GM19099 (cell line): ENCODE results near the gene ZNF420.
A peak's percentile ranks its signal among the peaks of the same experiment; 100 is the strongest.

Source experiments
- POLR2A ChIP-seq: IDR thresholded peaks from 3 replicates; pipeline ENCODE4 v1.6.1; 2011; ENCODE audit warnings: low read depth; ENCODE audit not compliant: insufficient read length; ENCODE audit errors: extremely low read depth

The ZNF420 gene

DNA sequence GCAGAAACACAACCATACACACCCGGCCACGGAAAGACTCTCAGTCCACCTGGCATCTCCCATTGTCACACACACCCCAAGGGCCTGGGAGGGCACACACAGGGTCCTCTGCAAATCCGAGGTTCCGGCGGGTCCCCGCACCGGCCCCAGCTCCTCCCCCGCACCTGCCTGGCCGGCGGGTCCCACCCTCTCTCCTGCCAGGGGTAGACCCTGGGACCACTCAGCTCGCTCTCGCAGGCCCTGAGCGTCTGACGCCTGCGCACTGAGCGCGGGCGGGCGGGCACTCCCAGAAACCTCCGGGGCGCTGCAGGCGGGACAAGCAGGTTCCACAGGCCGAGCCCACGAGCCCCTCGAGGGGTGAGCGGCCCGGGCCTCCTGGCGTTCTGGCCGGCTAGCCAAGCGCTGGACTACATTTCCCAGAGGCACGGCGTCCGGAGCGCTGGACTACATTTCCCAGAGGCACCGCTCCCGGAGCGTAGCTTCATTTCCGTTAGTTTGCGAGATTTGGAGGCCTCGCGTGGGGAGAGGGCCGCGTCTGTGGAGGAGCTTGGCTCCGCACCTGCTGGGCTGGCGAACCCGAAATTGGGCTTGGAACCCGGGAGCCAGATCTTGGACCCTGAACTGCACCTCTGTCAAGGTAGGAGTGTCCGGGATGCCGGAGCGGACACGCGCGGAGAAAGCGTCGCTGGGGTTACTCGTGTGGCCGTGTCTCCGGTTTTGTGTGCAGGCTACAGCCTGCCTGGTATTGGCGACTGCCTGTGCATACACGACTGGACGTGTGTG lies at the start of gene ZNF420:
TSS of gene ZNF420 (plus strand) at position 500 of the 783 bp plus-strand sequence. CDS start 10,686 bp downstream, outside the sequence.
- TF ChIP-seq POLR2A: peak; percentile 67

- TF ChIP-seq POLR2A: no peak
Observed at GRCh38 chr19:37045140-37045539, 33.1 kb upstream of the ZNF420 start.

GRCh38 chr19:37055330-37055729 lies 22.9 kb upstream of the ZNF420 start:
- no peak for TF ChIP-seq POLR2A

- no peak for TF ChIP-seq POLR2A
Observed at GRCh38 chr19:37056776-37057175, 21.5 kb upstream of the ZNF420 start.

DNA sequence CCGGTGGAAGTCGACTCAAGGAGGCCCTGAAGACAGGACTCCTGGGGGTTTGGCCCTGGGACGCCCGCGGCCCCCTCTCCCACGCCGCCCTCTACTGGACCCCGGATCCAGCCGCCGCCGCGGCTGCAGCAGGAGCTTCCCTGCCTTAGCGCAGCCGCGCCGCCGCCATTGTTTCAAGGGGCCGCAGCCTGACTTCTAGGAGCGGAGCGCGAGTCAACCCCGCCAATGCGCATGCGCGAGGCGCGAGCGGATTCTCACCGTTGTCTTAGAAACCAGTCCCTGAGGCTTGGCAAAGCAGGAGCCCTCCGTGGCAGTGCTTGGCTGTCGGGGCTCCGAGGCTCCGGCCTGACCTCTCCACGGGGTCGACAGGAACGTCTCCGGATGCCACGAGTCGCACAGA lies 19.1 kb upstream of the ZNF420 start:
- no peak for TF ChIP-seq POLR2A

- no peak for TF ChIP-seq POLR2A
Observed at GRCh38 chr19:37074111-37074510, 4.1 kb upstream of the ZNF420 start.

- TF ChIP-seq POLR2A: no peak
Observed at GRCh38 chr19:37074819-37075362, 3.3 kb upstream of the ZNF420 start.

GRCh38 chr19:37077501-37077933 lies 716 bp upstream of the ZNF420 start:
- no peak for TF ChIP-seq POLR2A

DNA sequence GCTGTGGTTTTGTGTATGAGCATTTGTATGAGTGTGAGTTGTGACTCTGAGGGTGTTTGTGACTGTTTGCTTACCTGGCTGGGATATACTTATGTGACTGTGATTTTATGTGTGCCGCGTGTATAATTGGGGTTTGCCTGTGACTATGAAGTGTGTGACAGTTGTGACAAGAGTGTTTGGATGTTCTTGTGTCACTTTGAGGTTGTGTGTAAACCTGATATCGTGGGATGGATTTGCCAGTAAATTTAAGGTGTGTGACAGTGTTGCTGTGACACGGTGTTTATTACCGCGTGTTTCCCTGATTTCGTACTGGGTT lies 442 bp downstream of the ZNF420 start:
- TF ChIP-seq POLR2A: no peak

DNA sequence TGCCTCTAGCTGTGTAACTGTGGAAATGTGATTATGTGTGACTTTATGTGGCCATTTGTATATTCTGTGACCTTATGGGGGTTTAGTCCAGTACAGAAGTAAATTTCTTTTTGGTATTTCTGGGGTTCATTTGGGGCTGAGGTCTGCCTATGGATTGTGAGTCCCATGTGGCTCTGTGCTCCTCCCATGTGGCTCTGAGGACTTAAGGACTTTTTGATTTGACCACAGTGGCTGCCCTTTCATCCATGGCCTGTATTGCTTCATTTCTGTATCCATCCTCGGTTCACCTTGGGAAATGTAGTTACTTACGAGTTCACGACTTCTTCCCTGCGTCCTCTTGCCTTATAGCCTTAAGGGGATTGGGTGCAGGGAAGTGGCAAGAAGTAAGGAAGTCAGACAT lies 1.0 kb downstream of the ZNF420 start:
- TF ChIP-seq POLR2A: no peak

DNA sequence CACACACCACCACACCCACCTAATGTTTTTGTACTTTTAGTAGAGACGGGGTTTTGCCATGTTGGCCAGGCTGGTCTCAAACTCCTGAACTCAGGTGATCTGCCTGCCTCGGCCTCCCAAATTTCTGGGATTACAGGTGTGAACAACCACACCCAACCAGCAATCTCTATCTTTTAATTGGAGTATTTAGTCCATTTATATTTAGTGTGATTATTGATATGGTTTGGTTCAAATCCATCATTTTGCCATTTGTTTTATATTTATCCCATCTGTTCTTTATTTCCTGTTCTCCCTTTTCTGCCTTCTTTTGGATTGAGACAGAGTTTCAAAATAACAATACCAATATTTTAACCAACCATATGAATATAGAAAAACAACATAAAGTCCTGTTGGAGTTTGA lies 4.1 kb downstream of the ZNF420 start:
- no peak for TF ChIP-seq POLR2A

DNA sequence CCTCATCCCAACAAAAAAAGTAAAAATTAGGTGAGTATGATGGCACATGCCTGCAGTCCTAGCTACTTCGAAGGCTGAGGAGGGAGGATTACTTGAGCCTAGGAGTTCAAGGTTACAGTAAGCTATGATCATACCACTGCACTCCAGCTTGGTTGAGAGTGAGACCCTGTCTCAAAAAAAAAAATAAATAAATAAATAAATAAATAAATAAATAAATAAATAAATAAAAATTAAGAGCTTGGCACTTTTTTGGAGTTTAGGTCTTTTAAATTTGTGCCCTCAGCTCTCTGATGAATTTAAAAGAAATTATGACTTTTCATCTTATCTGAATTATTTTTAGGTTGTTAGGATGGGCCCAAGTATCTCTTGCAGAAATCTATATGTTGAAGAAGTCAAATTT lies 8.9 kb downstream of the ZNF420 start:
- TF ChIP-seq POLR2A: no peak

DNA sequence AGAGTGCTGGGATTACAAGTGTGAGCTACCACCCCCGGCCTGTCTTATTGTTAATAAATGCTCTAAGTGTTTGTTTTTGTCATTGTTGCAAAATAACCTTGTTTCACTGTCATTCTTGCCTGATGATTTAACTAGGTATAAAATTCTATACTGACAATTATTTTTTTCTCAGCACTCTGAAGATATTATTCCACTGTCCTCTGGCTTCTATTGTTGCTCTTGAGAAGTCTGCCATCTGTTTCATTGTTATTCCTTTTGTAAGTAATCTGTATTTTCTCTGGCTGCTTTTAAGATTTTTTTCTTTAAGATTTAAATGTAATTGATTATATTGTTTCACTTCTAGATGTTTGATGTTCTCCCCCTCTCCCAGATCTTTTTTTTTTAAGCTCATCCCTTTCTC lies 17.6 kb downstream of the ZNF420 start:
- no peak for TF ChIP-seq POLR2A

DNA sequence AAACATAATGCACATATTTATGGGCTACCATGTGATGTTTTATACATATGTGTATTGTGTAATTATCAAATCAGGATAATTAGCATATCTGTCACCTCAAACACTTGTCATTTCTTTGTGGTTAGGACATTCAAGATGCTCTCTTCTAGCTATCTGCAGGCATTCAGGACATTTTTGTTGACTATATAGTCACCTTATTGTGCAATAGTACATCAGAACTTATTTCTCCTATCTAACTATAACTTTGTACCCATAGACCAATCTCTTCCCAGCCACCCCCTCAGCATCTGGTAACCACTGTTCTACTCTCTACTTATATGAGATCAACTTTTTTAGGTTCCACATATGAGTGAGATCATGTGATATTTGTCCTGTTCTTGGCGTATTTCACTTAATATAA lies 20.3 kb downstream of the ZNF420 start:
- TF ChIP-seq POLR2A: no peak

GRCh38 chr19:37114001-37114400 lies 35.8 kb downstream of the ZNF420 start:
- no peak for TF ChIP-seq POLR2A

GRCh38 chr19:37127999-37128820 lies 50.0 kb downstream of the ZNF420 start:
- no peak for TF ChIP-seq POLR2A
